NCI-H2171 treated with DMSO at 0.1 percent for 48 hours (cell line): ENCODE results near the gene ZNF580.
A peak's percentile ranks its signal among the peaks of the same experiment; 100 is the strongest.

Source experiments
- DNase-seq: peaks from one replicate; lab custom pipeline; 2025; lab: John Stamatoyannopoulos, UW

The ZNF580 gene

GRCh38 chr19:55624109-55625003 is 16.4 kb upstream of the ZNF580 start, which contains the start of gene ZNF784:
TSS of gene ZNF784 (minus strand) at chr19:55624566. CDS start at chr19:55624561, 5 bp downstream.
- peak; percentile 92 for DNase-seq

GRCh38 chr19:55625004-55625326 is 15.8 kb upstream of the ZNF580 start:
- no peak for DNase-seq

GRCh38 chr19:55626350-55626749 is 14.5 kb upstream of the ZNF580 start:
- DNase-seq, result no peak

- DNase-seq, result peak; percentile 83
These were observed 8.4 kb upstream of the ZNF580 start for GRCh38 chr19:55632463-55632834.

- DNase-seq, result peak; percentile 8
These were observed 6.9 kb upstream of the ZNF580 start for GRCh38 chr19:55633861-55634260.

- no peak for DNase-seq
These were observed 5.5 kb upstream of the ZNF580 start for GRCh38 chr19:55635334-55635717.

- no peak for DNase-seq
These were observed 4.9 kb upstream of the ZNF580 start for GRCh38 chr19:55635856-55636440.

GRCh38 chr19:55636723-55637122 is 4.1 kb upstream of the ZNF580 start:
- DNase-seq, result no peak

- no peak for DNase-seq
These were observed 3.3 kb upstream of the ZNF580 start for GRCh38 chr19:55637534-55637933.

- DNase-seq, result peak; percentile 56
These were observed 1.9 kb upstream of the ZNF580 start for GRCh38 chr19:55638864-55639359.

- no peak for DNase-seq
These were observed 692 bp upstream of the ZNF580 start for GRCh38 chr19:55640043-55640576.

GRCh38 chr19:55641426-55642152 is 787 bp downstream of the ZNF580 start:
- peak; percentile 69 for DNase-seq

GRCh38 chr19:55642153-55643002 is 1.6 kb downstream of the ZNF580 start:
- peak; percentile 53 for DNase-seq

GRCh38 chr19:55643003-55643886 is 2.4 kb downstream of the ZNF580 start, which contains the start of gene ZNF581:
TSS of gene ZNF581 (plus strand) at chr19:55643649. CDS start at chr19:55644572, 923 bp downstream.
- peak; percentile 85 for DNase-seq

- DNase-seq, result no peak
These were observed 3.0 kb downstream of the ZNF580 start for GRCh38 chr19:55643887-55644176.

- peak; percentile 7 for DNase-seq
These were observed 3.5 kb downstream of the ZNF580 start for GRCh38 chr19:55644191-55644833.

GRCh38 chr19:55644842-55645511 is 4.2 kb downstream of the ZNF580 start:
- no peak for DNase-seq

- DNase-seq, result no peak
These were observed 4.7 kb downstream of the ZNF580 start for GRCh38 chr19:55645512-55645881.
